Panc1 (cell line): ENCODE results near the gene FAXC.

Experiments used
- CTCF ChIP-seq: fragments of 450-650 bp; IDR thresholded peaks from 2 replicates; pipeline ENCODE4 v1.5.1; 2017; ENCODE audit warnings: mild to moderate bottlenecking
- REST ChIP-seq, 2 experiments: IDR thresholded peaks; 2 replicates each; pipeline ENCODE4 v1.6.1; 2011 to 2012; ENCODE audit warnings: low read depth in 2 of 2, control low read depth in 1 of 2, low read length in 1 of 2, mild to moderate bottlenecking in 1 of 2, moderate library complexity in 1 of 2; ENCODE audit not compliant: insufficient read depth in 1 of 2
- SIN3A ChIP-seq: IDR thresholded peaks from 2 replicates; pipeline ENCODE4 v1.6.1; 2012; ENCODE audit warnings: low read depth, mild to moderate bottlenecking, low read length, moderate library complexity, borderline replicate concordance; ENCODE audit not compliant: insufficient read depth

GRCh38 chr6:99384507-99384906 is 35.0 kb upstream of the FAXC start:
- TF ChIP-seq CTCF, result no peak
- TF ChIP-seq REST (IDR thresholded peaks at IDR 0.05; ENCODE audit: insufficient read depth in 1 of 2, low read depth in 2 of 2, low read length in 1 of 2), result no peak
- no peak for TF ChIP-seq SIN3A
